Astrocyte of the spinal cord (primary cell): ENCODE measurements around the gene CTNNA2.
"Not testable (repeated sequence)": the region's sequence is repeated elsewhere in the genome, so short reads cannot be mapped to it uniquely, and the experiment has no call there.

ENCODE experiments used
- DNase-seq: peaks from one replicate; pipeline ENCODE4 v3.0.0; 2011; ENCODE audit warnings: low read depth, low spot score
- H3K4me3 ChIP-seq: 2 replicates; pipeline ENCODE4 v1.5.1; 2011; ENCODE audit warnings: low read depth, mild to moderate bottlenecking, low read length, moderate library complexity
- in situ Hi-C: cut with HindIII; loops from 2 replicates; pipeline ENCODE4 v1.10.0; 2017; ENCODE audit warnings: low sequenced_read_pairs
- TF ChIP-seq, protein P1 (sequence below): IDR thresholded peaks from 2 replicates; pipeline ENCODE4 v1.5.1; 2012; ENCODE audit warnings: low read depth, mild to moderate bottlenecking, low read length, inconsistent platforms

Gene CTNNA2

DNA sequence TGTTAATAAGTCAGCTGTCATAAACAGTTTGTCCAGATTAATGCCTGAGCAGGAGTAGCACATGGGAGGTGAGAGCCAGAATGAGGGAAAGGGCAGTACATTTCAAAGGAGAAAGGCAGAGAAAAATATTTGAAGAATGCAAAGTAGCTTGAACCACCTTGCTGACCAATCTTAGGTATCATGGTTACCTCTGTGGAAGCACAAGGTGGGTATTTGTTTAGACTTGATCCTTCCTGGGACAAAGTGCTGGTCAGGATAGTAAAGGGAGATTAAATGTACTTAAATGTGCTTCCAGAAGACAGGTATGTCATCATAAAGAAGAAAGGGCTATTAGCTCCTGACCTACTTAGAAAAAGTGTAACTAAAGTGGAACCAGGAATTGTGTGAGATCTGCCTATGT is 686.7 kb downstream of the CTNNA2 start:
- in situ Hi-C loops = no loop called here
- H3K4me3 ChIP-seq = no peak overlapping the region
- no peak for DNase-seq
- TF ChIP-seq, protein P1, sequence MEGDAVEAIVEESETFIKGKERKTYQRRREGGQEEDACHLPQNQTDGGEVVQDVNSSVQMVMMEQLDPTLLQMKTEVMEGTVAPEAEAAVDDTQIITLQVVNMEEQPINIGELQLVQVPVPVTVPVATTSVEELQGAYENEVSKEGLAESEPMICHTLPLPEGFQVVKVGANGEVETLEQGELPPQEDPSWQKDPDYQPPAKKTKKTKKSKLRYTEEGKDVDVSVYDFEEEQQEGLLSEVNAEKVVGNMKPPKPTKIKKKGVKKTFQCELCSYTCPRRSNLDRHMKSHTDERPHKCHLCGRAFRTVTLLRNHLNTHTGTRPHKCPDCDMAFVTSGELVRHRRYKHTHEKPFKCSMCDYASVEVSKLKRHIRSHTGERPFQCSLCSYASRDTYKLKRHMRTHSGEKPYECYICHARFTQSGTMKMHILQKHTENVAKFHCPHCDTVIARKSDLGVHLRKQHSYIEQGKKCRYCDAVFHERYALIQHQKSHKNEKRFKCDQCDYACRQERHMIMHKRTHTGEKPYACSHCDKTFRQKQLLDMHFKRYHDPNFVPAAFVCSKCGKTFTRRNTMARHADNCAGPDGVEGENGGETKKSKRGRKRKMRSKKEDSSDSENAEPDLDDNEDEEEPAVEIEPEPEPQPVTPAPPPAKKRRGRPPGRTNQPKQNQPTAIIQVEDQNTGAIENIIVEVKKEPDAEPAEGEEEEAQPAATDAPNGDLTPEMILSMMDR = no peak

DNA sequence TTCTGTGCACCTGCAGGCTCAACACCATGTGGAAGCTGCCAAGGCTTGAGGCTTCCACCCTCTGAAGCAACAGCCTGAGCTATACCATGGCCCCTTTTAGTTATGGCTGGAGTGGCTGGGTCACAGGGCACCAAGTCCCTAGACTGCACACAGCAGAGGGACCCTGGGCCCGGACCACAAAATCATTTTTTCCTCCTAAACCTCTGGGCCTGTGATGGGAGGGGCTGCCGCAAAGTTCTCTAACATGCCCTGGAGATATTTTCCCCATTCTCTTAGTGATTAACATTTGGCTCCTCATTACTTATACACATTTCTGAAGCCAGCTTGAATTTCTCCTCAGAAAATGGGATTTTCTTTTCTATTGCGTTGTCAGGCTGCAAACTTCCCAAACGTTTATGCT is 691.1 kb downstream of the CTNNA2 start:
- in situ Hi-C loops, DNase-seq: not testable (repeated sequence)

DNA sequence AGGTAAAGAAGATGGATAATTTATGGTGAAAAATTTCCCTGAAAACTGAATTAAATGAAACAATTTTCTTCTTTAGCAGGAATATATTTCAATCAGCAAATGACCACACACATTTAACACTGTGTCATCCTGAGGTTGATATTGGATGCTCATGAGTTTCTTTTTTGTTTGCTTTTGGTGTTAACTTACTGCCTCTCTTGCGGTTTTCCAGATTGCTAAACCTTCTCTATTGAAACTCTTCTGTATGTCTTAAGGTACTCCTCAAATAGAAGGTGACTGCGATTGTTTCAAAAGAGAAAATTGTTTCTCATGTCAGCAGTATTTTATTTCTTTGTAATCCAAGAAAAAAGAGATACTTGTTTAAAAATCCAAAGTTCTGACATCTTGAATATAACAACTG is 692.6 kb downstream of the CTNNA2 start:
- TF ChIP-seq, protein P1 = no peak
- no peak overlapping the region for H3K4me3 ChIP-seq
- no peak for DNase-seq
- in situ Hi-C loops = no loop called here

More for the DNA sequence above, 691.1 kb downstream of the CTNNA2 start:
- not testable (repeated sequence) for H3K4me3 ChIP-seq

DNA sequence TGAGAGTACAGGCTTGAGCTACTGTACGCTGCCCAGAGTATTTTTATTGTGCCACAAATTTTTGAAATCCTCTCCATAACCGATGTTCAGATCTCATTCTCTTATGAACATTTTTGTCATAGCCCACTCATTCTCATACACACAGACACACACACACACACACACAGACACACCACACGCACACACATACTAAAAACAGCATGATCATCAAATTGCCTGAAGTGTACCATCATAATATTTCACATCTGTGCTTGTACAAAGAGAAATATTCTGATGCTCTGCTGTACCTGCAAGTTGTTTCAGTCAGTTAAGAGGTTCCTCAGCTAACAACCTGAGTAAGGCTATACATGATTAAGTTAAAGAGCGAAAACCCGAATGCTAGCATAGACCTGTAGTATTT is 696.6 kb downstream of the CTNNA2 start:
- no peak for DNase-seq
- TF ChIP-seq, protein P1 = no peak
- H3K4me3 ChIP-seq = no peak overlapping the region
- in situ Hi-C loops = no loop called here

DNA sequence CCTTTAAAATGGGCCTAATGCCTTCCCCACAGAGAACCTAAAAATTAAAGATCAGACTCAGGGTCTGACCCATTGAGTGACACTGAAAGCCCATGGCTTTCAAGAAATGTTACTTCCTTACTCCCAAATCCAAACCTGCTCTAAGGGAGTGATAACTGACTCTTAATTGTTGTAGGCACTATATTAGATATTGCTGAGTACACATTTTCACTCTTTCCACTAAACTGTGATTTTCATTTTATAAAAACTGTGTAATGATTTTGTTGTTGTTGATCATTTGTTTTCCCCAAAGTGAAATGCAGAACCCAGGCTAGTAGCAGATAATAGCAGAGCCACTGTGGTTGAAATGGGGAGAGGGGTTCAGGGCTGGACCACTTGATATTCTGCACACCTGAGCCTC is 704.6 kb downstream of the CTNNA2 start:
- in situ Hi-C loops = no loop called here
- TF ChIP-seq, protein P1 = no peak
- DNase-seq = no peak
- no peak overlapping the region for H3K4me3 ChIP-seq

DNA sequence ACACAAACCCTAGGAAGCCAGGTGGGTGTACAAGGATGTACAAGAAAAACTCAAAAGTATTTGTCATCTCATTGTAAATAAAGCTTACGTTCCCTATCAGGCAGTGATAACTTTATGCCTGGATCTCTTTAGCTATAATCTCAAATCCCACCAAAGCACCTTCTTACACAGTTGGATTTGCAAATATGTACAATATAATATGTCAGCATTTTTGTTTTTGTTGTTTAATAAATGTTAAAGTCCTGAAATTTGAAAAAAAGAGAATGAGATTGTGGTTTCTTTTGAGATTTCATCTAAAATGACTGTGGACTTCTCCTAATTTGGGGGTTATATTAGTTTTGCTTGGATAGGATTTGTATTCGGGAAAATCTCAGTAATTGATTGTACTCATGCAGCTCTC is 709.8 kb downstream of the CTNNA2 start:
- in situ Hi-C loops = no loop called here
- H3K4me3 ChIP-seq = no peak overlapping the region
- TF ChIP-seq, protein P1 = no peak
- DNase-seq = no peak

DNA sequence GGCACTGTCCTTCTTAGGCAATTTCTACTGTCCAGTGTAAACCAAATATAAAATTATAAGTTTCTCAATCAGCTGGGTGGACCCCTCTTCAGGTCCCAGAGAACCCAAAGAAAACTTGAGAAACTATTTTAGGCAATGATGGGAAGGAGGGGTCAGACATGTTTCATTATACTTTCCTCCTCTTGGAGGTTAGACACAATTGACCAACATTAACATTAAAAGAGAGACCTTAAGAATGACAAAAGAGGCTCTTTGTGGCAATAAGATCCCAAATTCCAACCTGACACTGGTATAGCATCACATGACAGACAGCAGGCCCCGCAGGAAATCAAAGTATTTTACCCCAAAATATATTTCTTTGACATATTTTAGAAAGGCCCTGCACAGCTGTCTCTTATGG is 718.6 kb downstream of the CTNNA2 start:
- DNase-seq = no peak
- TF ChIP-seq, protein P1 = no peak
- in situ Hi-C loops = no loop called here
- no peak overlapping the region for H3K4me3 ChIP-seq
